SK-N-SH (cell line): Measurements from ENCODE around the gene AKAP6. TPM values are rescaled to one million over a fixed set of nuclear protein-coding genes. Genes with fewer than 3 reads are reported as not detected.

ENCODE experiments used
- CTCF ChIA-PET: fragments of 300-600, 350-600 bp; formaldehyde crosslinking; extraction: SDS; loops from one replicate; lab custom pipeline; 2021; lab: Yijun Ruan, JAX
- POLR2A ChIA-PET: fragments of 350-600 bp; sonication (Branson Sonifier 250); formaldehyde crosslinking; extraction: SDS; loops from one replicate; lab custom pipeline; 2020; ENCODE audit warnings: antibody characterized with exemption, inconsistent platforms; lab: Yijun Ruan, JAX
- DNase-seq: peaks from one replicate; pipeline ENCODE4 v3.0.0; 2012
- H2AFZ ChIP-seq: fragments of 200-600 bp; sonication (generic); 2 replicates; pipeline ENCODE4 v1.8.1; 2016; ENCODE audit warnings: antibody characterized with exemption, mild to moderate bottlenecking, low read depth
- H3F3A ChIP-seq: fragments of 200-600 bp; sonication (generic); replicated peaks from 2 replicates; pipeline ENCODE3; 2016; ENCODE audit warnings: antibody characterized with exemption, mild to moderate bottlenecking; ENCODE audit not compliant: insufficient read depth
- H3K27ac ChIP-seq, 2 experiments: fragments of 200-500 bp in 1 of 2; fragments of 200-600 bp in 1 of 2; sonication (Bioruptor generic) in 1 of 2; sonication (generic), shearing (Covaris generic) in 1 of 2; 2 replicates each; pipeline versions ENCODE4 v1.5.1 to v1.6.1; 2014 to 2016; ENCODE audit warnings: low read depth in 2 of 2, inconsistent platforms in 1 of 2, low read length in 1 of 2, mild to moderate bottlenecking in 1 of 2, mixed read lengths in 1 of 2
- H3K27me3 ChIP-seq: fragments of 200-600 bp; sonication (generic), shearing (Covaris generic); 2 replicates; pipeline ENCODE4 v1.6.1; 2016; ENCODE audit warnings: mixed run types; ENCODE audit not compliant: insufficient read depth
- H3K36me3 ChIP-seq, 2 experiments: fragments of 200-500 bp in 1 of 2; fragments of 200-600 bp in 1 of 2; sonication (Bioruptor generic) in 1 of 2; sonication (generic) in 1 of 2; replicated peaks in 1 of 2; 2 replicates each; pipeline versions ENCODE3 to v1.5.1; 2014 to 2016; ENCODE audit warnings: low read length in 1 of 2, mild to moderate bottlenecking in 1 of 2; ENCODE audit not compliant: insufficient read depth in 2 of 2, control insufficient read depth in 1 of 2
- H3K4me1 ChIP-seq, 2 experiments: fragments of 200-500 bp in 1 of 2; fragments of 200-600 bp in 1 of 2; sonication (Bioruptor generic) in 1 of 2; sonication (generic), shearing (Covaris generic) in 1 of 2; 2 replicates each; pipeline versions ENCODE4 v1.5.1 to v1.6.1; 2014 to 2016; ENCODE audit warnings: low read depth in 1 of 2, low read length in 1 of 2, mixed run types in 1 of 2; ENCODE audit not compliant: insufficient read depth in 2 of 2, control insufficient read depth in 1 of 2
- H3K4me2 ChIP-seq: fragments of 200-600 bp; sonication (generic), shearing (Covaris generic); 2 replicates; pipeline ENCODE4 v1.6.1; 2017; ENCODE audit warnings: mixed run types
- H3K4me3 ChIP-seq, 2 experiments: fragments of 200-500 bp in 1 of 2; fragments of 200-600 bp in 1 of 2; sonication (Bioruptor generic) in 1 of 2; sonication (generic), shearing (Covaris generic) in 1 of 2; 2 replicates each; pipeline versions ENCODE4 v1.5.1 to v1.8.1; 2014 to 2016; ENCODE audit warnings: low read depth in 2 of 2, inconsistent platforms in 1 of 2, low read length in 1 of 2, mild to moderate bottlenecking in 1 of 2, mixed read lengths in 1 of 2, moderate library complexity in 1 of 2
- H3K79me2 ChIP-seq: fragments of 200-600 bp; sonication (generic); 2 replicates; pipeline ENCODE4 v1.8.1; 2017; ENCODE audit warnings: mild to moderate bottlenecking; ENCODE audit not compliant: insufficient read depth
- H3K9ac ChIP-seq: fragments of 200-600 bp; sonication (generic); 2 replicates; pipeline ENCODE4 v1.6.1; 2017; ENCODE audit warnings: mixed run types
- H3K9me2 ChIP-seq: fragments of 200-600 bp; sonication (generic); 2 replicates; pipeline ENCODE4 v1.6.1; 2017; ENCODE audit warnings: mixed run types
- H3K9me3 ChIP-seq: fragments of 200-600 bp; sonication (generic); 2 replicates; pipeline ENCODE4 v1.6.1; 2017; ENCODE audit warnings: mixed run types, mild to moderate bottlenecking, moderate library complexity
- H4K20me1 ChIP-seq: fragments of 200-600 bp; sonication (generic); 2 replicates; pipeline ENCODE4 v1.6.1; 2017; ENCODE audit warnings: mild to moderate bottlenecking, mixed run types; ENCODE audit not compliant: insufficient read depth
- EP300 ChIP-seq, 2 experiments: IDR thresholded peaks; 2 replicates each; pipeline versions ENCODE4 v1.4.0 to v1.6.1; 2012; ENCODE audit warnings: borderline replicate concordance in 1 of 2, low read depth in 1 of 2, low read length in 1 of 2
- FOSL2 ChIP-seq: IDR thresholded peaks from 2 replicates; pipeline ENCODE4 v1.4.0; 2012; ENCODE audit warnings: low read depth, mild to moderate bottlenecking, moderate library complexity, borderline replicate concordance
- FOXJ3 ChIP-seq: sonication (generic); formaldehyde crosslinking; IDR thresholded peaks from 2 replicates; pipeline ENCODE4 v1.5.1; 2020; ENCODE audit warnings: mild to moderate bottlenecking, missing genetic modification reagents
- FOXM1 ChIP-seq: IDR thresholded peaks from 2 replicates; pipeline ENCODE4 v1.4.0; 2012; ENCODE audit warnings: low read depth, mild to moderate bottlenecking
- GABPA ChIP-seq: IDR thresholded peaks from 2 replicates; pipeline ENCODE4 v1.4.0; 2012; ENCODE audit warnings: low read depth, mild to moderate bottlenecking
- GATA2 ChIP-seq: sonication (generic); formaldehyde crosslinking; IDR thresholded peaks from 2 replicates; pipeline ENCODE4 v1.5.0; 2020; ENCODE audit warnings: mild to moderate bottlenecking, missing genetic modification reagents
- JUND ChIP-seq: IDR thresholded peaks from 2 replicates; pipeline ENCODE4 v1.4.0; 2012
- MAX ChIP-seq: IDR thresholded peaks from 2 replicates; pipeline ENCODE4 v1.4.0; 2012; ENCODE audit warnings: low read depth
- MEF2A ChIP-seq: IDR thresholded peaks from 2 replicates; pipeline ENCODE4 v1.4.0; 2012; ENCODE audit warnings: low read depth, borderline replicate concordance
- NFIC ChIP-seq: IDR thresholded peaks from 2 replicates; pipeline ENCODE4 v1.4.0; 2012; ENCODE audit warnings: borderline replicate concordance
- POLR2AphosphoS5 ChIP-seq: IDR thresholded peaks from 2 replicates; pipeline ENCODE4 v1.6.1; 2012; ENCODE audit warnings: low read depth, low read length
- RAD21 ChIP-seq: IDR thresholded peaks from 2 replicates; pipeline ENCODE4 v1.6.1; 2012; ENCODE audit warnings: mild to moderate bottlenecking, low read length
- REST ChIP-seq: IDR thresholded peaks from 2 replicates; pipeline ENCODE4 v1.6.1; 2012; ENCODE audit warnings: mild to moderate bottlenecking, low read depth, low read length, moderate library complexity
- RXRA ChIP-seq: IDR thresholded peaks from 2 replicates; pipeline ENCODE4 v1.4.0; 2012; ENCODE audit warnings: low read depth, mild to moderate bottlenecking, borderline replicate concordance
- SMC3 ChIP-seq: IDR thresholded peaks from 2 replicates; pipeline ENCODE4 v1.6.1; 2012; ENCODE audit warnings: low read depth, low read length, improper control_type of control experiment
- TAF1 ChIP-seq: IDR thresholded peaks from 2 replicates; pipeline ENCODE4 v1.6.1; 2012; ENCODE audit warnings: low read depth, mild to moderate bottlenecking, low read length, moderate library complexity, borderline replicate concordance
- USF2 ChIP-seq: fragments of 150-350 bp; IDR thresholded peaks from 2 replicates; pipeline ENCODE4 v1.6.1; 2017; ENCODE audit warnings: antibody characterized with exemption, low read length, low read depth, borderline replicate concordance
- WGBS: methylation state at CpG from one replicate; pipeline ENCODE4 v1.1.6; 2017; ENCODE audit warnings: low lambda C conversion rate; 5-methylcytosine and 5-hydroxymethylcytosine counted together
- polyA plus RNA-seq, 3 experiments: library from polyadenylated mRNA; depleted of rRNA; stranded (reverse); fragments of >200 nt; gene quantifications; 2 replicates each; pipeline ENCODE4 v1.2.3, GENCODE V29; 2012
- TF ChIP-seq, protein P1 (sequence below): IDR thresholded peaks from 2 replicates; pipeline ENCODE4; 2012
- TF ChIP-seq, protein P2 (sequence below): fragments of 150-350 bp; IDR thresholded peaks from 2 replicates; pipeline ENCODE4 v1.6.1; 2016; ENCODE audit warnings: mild to moderate bottlenecking, low read depth, low read length

The AKAP6 gene
- polyA plus RNA-seq, 1 of the 3 experiments (the other 2 are of a cell fraction): 1.7 TPM

DNA sequence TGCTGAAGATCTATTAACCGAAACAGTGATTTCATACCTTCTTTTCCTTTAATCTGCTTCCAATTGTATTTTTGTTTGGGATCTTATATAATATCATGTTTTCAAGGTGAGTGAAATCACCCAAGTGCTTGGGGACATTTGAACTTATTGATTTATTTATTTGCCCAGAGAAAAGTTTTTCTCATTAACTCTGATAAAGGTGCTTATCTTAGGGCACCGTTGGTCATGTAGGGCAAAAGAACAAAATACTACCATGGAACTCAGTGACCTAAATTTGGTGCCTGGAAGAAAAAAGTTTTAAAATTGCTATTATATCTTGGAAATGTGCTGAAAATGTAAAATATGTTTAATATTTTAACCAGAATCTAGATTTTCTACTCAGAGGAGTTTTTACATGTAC is 402.2 kb downstream of the AKAP6 start:
- no peak for TF ChIP-seq JUND
- TF ChIP-seq POLR2AphosphoS5: no peak
- no peak for TF ChIP-seq RAD21
- TF ChIP-seq MAX: no peak
- TF ChIP-seq FOSL2: no peak
- TF ChIP-seq RXRA: no peak
- TF ChIP-seq SMC3: no peak
- TF ChIP-seq FOXM1: no peak
- no peak for TF ChIP-seq EP300 (IDR thresholded peaks at IDR 0.05; ENCODE audit: borderline replicate concordance in 1 of 2, low read depth in 1 of 2, low read length in 1 of 2)
- TF ChIP-seq, all 33 proteins: peak for 0
- no peaks in the 10 kb centered on the region for H3K79me2 ChIP-seq
- ChIA-PET POLR2A (no interaction called here), CTCF (no interaction called here)
- no peak overlapping the region for H3K9ac ChIP-seq
- no peak overlapping the region for H3K4me2 ChIP-seq
- no peaks in the 10 kb centered on the region for H4K20me1 ChIP-seq
- H2AFZ ChIP-seq: no peak overlapping the region
- no peak for DNase-seq
- no peak overlapping the region for H3K4me3 ChIP-seq
- no peaks in the 10 kb centered on the region for H3K4me1 ChIP-seq
- H3K9me3 ChIP-seq: no peaks in the 10 kb centered on the region
- no peak overlapping the region for H3K27ac ChIP-seq
- no peaks in the 10 kb centered on the region for H3K27me3 ChIP-seq
- H3F3A ChIP-seq: no peaks in the 10 kb centered on the region
- H3K36me3 ChIP-seq: peaks cover 8 to 10% of the 10 kb centered on the region in 2 experiments
- WGBS: 74% methylated on average over 2 of the region's 2 CpGs
- H3K9me2 ChIP-seq: no peaks in the 10 kb centered on the region

DNA sequence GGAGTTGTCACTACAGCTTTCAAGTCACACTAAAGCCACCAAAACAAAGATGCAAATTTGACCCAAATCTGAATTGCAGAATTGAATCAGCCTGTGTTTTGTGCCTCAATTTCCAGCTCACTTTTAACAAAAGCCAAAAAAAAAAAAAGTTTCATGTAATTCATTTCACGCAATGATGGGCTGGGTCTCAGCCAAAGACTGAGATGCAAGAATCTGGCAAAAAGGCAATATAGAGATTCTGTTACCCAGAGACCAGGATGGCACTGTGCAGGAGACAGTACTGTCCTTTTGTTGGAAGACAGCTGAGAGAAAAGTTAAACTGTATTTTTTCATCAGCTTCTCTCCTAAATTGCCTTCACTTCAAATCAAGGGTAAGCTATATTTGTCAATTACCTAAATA is 403.9 kb downstream of the AKAP6 start:
- no peaks in the 10 kb centered on the region for H3K4me1 ChIP-seq
- no peak overlapping the region for H3K27ac ChIP-seq
- H4K20me1 ChIP-seq: no peaks in the 10 kb centered on the region
- 86% methylated on average over 1 of the region's 1 CpG for WGBS
- ChIA-PET CTCF (interaction anchor here (1.5 to 1.8 kb wide), 2 partner anchors 11 to 27 kb away, joined by 3 to 4 read pairs; no protein-coding TSS in a partner anchor), POLR2A (no interaction called here)
- peaks cover 10 to 11% of the 10 kb centered on the region in 2 experiments for H3K36me3 ChIP-seq
- DNase-seq: no peak
- no peak overlapping the region for H3K4me2 ChIP-seq
- no peak overlapping the region for H3K9ac ChIP-seq
- H3F3A ChIP-seq: no peaks in the 10 kb centered on the region
- H3K4me3 ChIP-seq: no peak overlapping the region
- H2AFZ ChIP-seq: no peak overlapping the region
- no peaks in the 10 kb centered on the region for H3K9me3 ChIP-seq
- no peaks in the 10 kb centered on the region for H3K79me2 ChIP-seq
- no peaks in the 10 kb centered on the region for H3K9me2 ChIP-seq
- H3K27me3 ChIP-seq: no peaks in the 10 kb centered on the region
- TF ChIP-seq MEF2A (no peak), NFIC (no peak), USF2 (no peak), TAF1 (no peak), SMC3 (no peak), EP300 (IDR thresholded peaks at IDR 0.05; ENCODE audit: borderline replicate concordance in 1 of 2, low read depth in 1 of 2, low read length in 1 of 2) (no peak), RAD21 (no peak), GABPA (no peak), REST (no peak), FOXJ3 (CRISPR knock-in tag) (no peak), MAX (no peak), GATA2 (CRISPR knock-in tag) (no peak)
- TF ChIP-seq, protein P1, sequence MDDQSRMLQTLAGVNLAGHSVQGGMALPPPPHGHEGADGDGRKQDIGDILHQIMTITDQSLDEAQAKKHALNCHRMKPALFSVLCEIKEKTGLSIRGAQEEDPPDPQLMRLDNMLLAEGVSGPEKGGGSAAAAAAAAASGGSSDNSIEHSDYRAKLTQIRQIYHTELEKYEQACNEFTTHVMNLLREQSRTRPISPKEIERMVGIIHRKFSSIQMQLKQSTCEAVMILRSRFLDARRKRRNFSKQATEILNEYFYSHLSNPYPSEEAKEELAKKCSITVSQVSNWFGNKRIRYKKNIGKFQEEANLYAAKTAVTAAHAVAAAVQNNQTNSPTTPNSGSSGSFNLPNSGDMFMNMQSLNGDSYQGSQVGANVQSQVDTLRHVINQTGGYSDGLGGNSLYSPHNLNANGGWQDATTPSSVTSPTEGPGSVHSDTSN: no peak
- TF ChIP-seq, protein P2, sequence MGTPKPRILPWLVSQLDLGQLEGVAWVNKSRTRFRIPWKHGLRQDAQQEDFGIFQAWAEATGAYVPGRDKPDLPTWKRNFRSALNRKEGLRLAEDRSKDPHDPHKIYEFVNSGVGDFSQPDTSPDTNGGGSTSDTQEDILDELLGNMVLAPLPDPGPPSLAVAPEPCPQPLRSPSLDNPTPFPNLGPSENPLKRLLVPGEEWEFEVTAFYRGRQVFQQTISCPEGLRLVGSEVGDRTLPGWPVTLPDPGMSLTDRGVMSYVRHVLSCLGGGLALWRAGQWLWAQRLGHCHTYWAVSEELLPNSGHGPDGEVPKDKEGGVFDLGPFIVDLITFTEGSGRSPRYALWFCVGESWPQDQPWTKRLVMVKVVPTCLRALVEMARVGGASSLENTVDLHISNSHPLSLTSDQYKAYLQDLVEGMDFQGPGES: no peak
